Astrocyte (in vitro differentiated cells and primary cell): ENCODE measurements around the gene FILIP1L. TPM values are rescaled to one million over a fixed set of nuclear protein-coding genes. Genes with fewer than 3 reads are reported as not detected.

ENCODE experiments used
- DNase-seq: peaks from one replicate; pipeline ENCODE4 v3.0.0-alpha.2; 2010; ENCODE audit warnings: low read depth
- FAIRE-seq: peaks from 2 replicates; lab custom pipeline; 2011; peaks lifted over from hg19 to GRCh38; lab: Jason Lieb, UNC
- H2AFZ ChIP-seq: 2 replicates; pipeline ENCODE4 v1.6.0; 2012; ENCODE audit warnings: low read depth, low read length, inconsistent platforms
- H3K27ac ChIP-seq: 2 replicates; pipeline ENCODE4 v1.5.1; 2011; ENCODE audit warnings: low read depth, low read length, inconsistent platforms
- H3K27me3 ChIP-seq: 2 replicates; pipeline ENCODE4 v1.6.0; 2011; ENCODE audit warnings: low read length, inconsistent platforms; ENCODE audit not compliant: insufficient read depth
- H3K36me3 ChIP-seq: 2 replicates; pipeline ENCODE4 v1.5.1; 2011; ENCODE audit warnings: low read length, inconsistent platforms; ENCODE audit not compliant: insufficient read depth
- H3K4me1 ChIP-seq: 2 replicates; pipeline ENCODE4 v1.5.1; 2011; ENCODE audit warnings: low read length, inconsistent platforms; ENCODE audit not compliant: insufficient read depth
- H3K4me2 ChIP-seq: 2 replicates; pipeline ENCODE4 v1.6.0; 2012; ENCODE audit warnings: low read length, inconsistent platforms
- H3K4me3 ChIP-seq: 2 replicates; pipeline ENCODE4 v1.5.1; 2011; ENCODE audit warnings: low read depth, mild to moderate bottlenecking, low read length, inconsistent platforms; ENCODE audit not compliant: insufficient read depth
- H3K79me2 ChIP-seq: 2 replicates; pipeline ENCODE4 v1.6.0; 2012; ENCODE audit warnings: mild to moderate bottlenecking, low read length, inconsistent platforms; ENCODE audit not compliant: insufficient read depth
- H3K9ac ChIP-seq: 2 replicates; pipeline ENCODE4 v1.6.0; 2012; ENCODE audit warnings: mild to moderate bottlenecking, low read length, inconsistent platforms
- H3K9me3 ChIP-seq: 2 replicates; pipeline ENCODE4 v1.5.1; 2012; ENCODE audit warnings: low read depth, mild to moderate bottlenecking, low read length, inconsistent platforms; ENCODE audit not compliant: insufficient read depth
- H4K20me1 ChIP-seq: 2 replicates; pipeline ENCODE4 v1.6.0; 2012; ENCODE audit warnings: low read length, inconsistent platforms; ENCODE audit not compliant: insufficient read depth
- H3K27ac Mint-ChIP-seq: one replicate; pipeline ENCODE4 v1.8.0; 2021; ENCODE audit warnings: mild to moderate bottlenecking, mixed read lengths; ENCODE audit not compliant: unreplicated experiment
- H3K27me3 Mint-ChIP-seq: one replicate; pipeline ENCODE4 v1.8.0; 2021; ENCODE audit warnings: low read depth, mixed read lengths; ENCODE audit not compliant: unreplicated experiment
- H3K36me3 Mint-ChIP-seq: one replicate; pipeline ENCODE4 v1.8.0; 2021; ENCODE audit warnings: low read depth, mixed read lengths; ENCODE audit not compliant: unreplicated experiment
- H3K4me1 Mint-ChIP-seq: one replicate; pipeline ENCODE4 v1.8.0; 2021; ENCODE audit warnings: low read depth, mixed read lengths; ENCODE audit not compliant: unreplicated experiment
- H3K4me3 Mint-ChIP-seq: one replicate; pipeline ENCODE4 v1.8.0; 2021; ENCODE audit warnings: mild to moderate bottlenecking, moderate library complexity, mixed read lengths; ENCODE audit not compliant: unreplicated experiment
- H3K9me3 Mint-ChIP-seq: one replicate; pipeline ENCODE4 v1.8.0; 2021; ENCODE audit warnings: mild to moderate bottlenecking, mixed read lengths; ENCODE audit not compliant: unreplicated experiment
- CTCF ChIP-seq: IDR thresholded peaks from 2 replicates; pipeline ENCODE4 v1.5.1; 2011; ENCODE audit warnings: low read depth, mild to moderate bottlenecking, inconsistent platforms, low read length, moderate library complexity; ENCODE audit not compliant: insufficient read depth
- EZH2 ChIP-seq: IDR thresholded peaks from 2 replicates; pipeline ENCODE4 v1.6.1; 2012; ENCODE audit warnings: mild to moderate bottlenecking, low read length, inconsistent platforms; ENCODE audit not compliant: insufficient read depth
- total RNA-seq: library from RNA; stranded (reverse); gene quantifications from 2 replicates; pipeline ENCODE4 v1.2.1, GENCODE V29; 2021

Gene FILIP1L
- total RNA-seq, 1 donor from 2014 or later = 209 TPM

- H3K27ac ChIP-seq = peak overlapping the region; percentile 78
- Mint-ChIP-seq H3K36me3 (no peaks in the 10 kb centered on the region), H3K4me3 (no peak overlapping the region), H3K9me3 (no peaks in the 10 kb centered on the region), H3K27ac (peak overlapping the region; percentile 96), H3K27me3 (no peaks in the 10 kb centered on the region), H3K4me1 (peaks cover 51% of the 10 kb centered on the region)
- FAIRE-seq (peak; percentile 37), DNase-seq (peak; percentile 99)
- no peaks in the 10 kb centered on the region for H4K20me1 ChIP-seq
- H3K4me2 ChIP-seq = peak overlapping the region; percentile 31
- no peaks in the 10 kb centered on the region for H3K79me2 ChIP-seq
- no peaks in the 10 kb centered on the region for H3K9me3 ChIP-seq
- no peak for TF ChIP-seq CTCF
- no peak for TF ChIP-seq EZH2
- no peak overlapping the region for H2AFZ ChIP-seq
- H3K36me3 ChIP-seq = no peaks in the 10 kb centered on the region
- H3K4me1 ChIP-seq = peaks cover 32% of the 10 kb centered on the region
- peak overlapping the region; percentile 59 for H3K9ac ChIP-seq
- no peaks in the 10 kb centered on the region for H3K27me3 ChIP-seq
- H3K4me3 ChIP-seq = no peak overlapping the region
Measured at GRCh38 chr3:100033184-100033583, 81.1 kb downstream of the FILIP1L start.

- H3K27ac Mint-ChIP-seq = peak overlapping the region; percentile 92
- peak; percentile 73 for FAIRE-seq
- H3K9me3 Mint-ChIP-seq = no peaks in the 10 kb centered on the region
- peak overlapping the region; percentile 24 for H3K4me3 Mint-ChIP-seq
- Histone ChIP-seq H3K27ac (peak overlapping the region; percentile 78), H3K36me3 (no peaks in the 10 kb centered on the region), H3K9me3 (no peaks in the 10 kb centered on the region), H2AFZ (no peak overlapping the region), H3K4me2 (peak overlapping the region; percentile 31), H3K4me1 (peaks cover 32% of the 10 kb centered on the region), H3K27me3 (no peaks in the 10 kb centered on the region), H4K20me1 (no peaks in the 10 kb centered on the region), H3K4me3 (no peak overlapping the region), H3K9ac (peak overlapping the region; percentile 29), H3K79me2 (no peaks in the 10 kb centered on the region)
- peak; percentile 97 for DNase-seq
- H3K27me3 Mint-ChIP-seq = no peaks in the 10 kb centered on the region
- peaks cover 51% of the 10 kb centered on the region for H3K4me1 Mint-ChIP-seq
- H3K36me3 Mint-ChIP-seq = no peaks in the 10 kb centered on the region
- TF ChIP-seq EZH2 (no peak), CTCF (no peak)
Measured at GRCh38 chr3:100032243-100032642, 82.1 kb downstream of the FILIP1L start.

- Mint-ChIP-seq H3K9me3 (no peaks in the 10 kb centered on the region), H3K4me3 (no peak overlapping the region), H3K36me3 (no peaks in the 10 kb centered on the region), H3K27ac (peak overlapping the region; percentile 92), H3K27me3 (no peaks in the 10 kb centered on the region), H3K4me1 (peaks cover 48% of the 10 kb centered on the region)
- no peak for TF ChIP-seq EZH2
- no peak for TF ChIP-seq CTCF
- Histone ChIP-seq H3K4me2 (no peak overlapping the region), H3K4me3 (no peak overlapping the region), H3K9me3 (no peaks in the 10 kb centered on the region), H3K4me1 (peaks cover 32% of the 10 kb centered on the region), H3K9ac (no peak overlapping the region), H2AFZ (no peak overlapping the region), H3K79me2 (no peaks in the 10 kb centered on the region), H3K27ac (peak overlapping the region; percentile 78), H4K20me1 (no peaks in the 10 kb centered on the region), H3K36me3 (no peaks in the 10 kb centered on the region), H3K27me3 (no peaks in the 10 kb centered on the region)
- FAIRE-seq = no peak
- no peak for DNase-seq
Measured at GRCh38 chr3:100030914-100031425, 83.3 kb downstream of the FILIP1L start.
